ENCODE results near the gene SPOCK1.

SPOCK1 gene

GRCh38 chr5:137082951-137083350 lies 416.2 kb downstream of the SPOCK1 start:
- H3K4me3 ChIP-seq (ENCODE audit: low read depth, low read length): no peak overlapping the region
- DNase-seq (ENCODE audit: low read depth): no peak
- no peak for TF ChIP-seq MAX (IDR thresholded peaks at IDR 0.05; ENCODE audit: low read depth, low read length)
- no peak for TF ChIP-seq POLR2A (IDR thresholded peaks at IDR 0.05; ENCODE audit: extremely low read depth, insufficient read length)
- TF ChIP-seq MYC (IDR thresholded peaks at IDR 0.05; ENCODE audit: low read depth, low read length): no peak
- TF ChIP-seq CTCF (IDR thresholded peaks at IDR 0.05; ENCODE audit: low read depth, low read length): no peak

- DNase-seq (ENCODE audit: low read depth): no peak
- H3K4me3 ChIP-seq (ENCODE audit: low read depth, low read length): no peak overlapping the region
- TF ChIP-seq POLR2A (IDR thresholded peaks at IDR 0.05; ENCODE audit: extremely low read depth, insufficient read length): no peak
- no peak for TF ChIP-seq MAX (IDR thresholded peaks at IDR 0.05; ENCODE audit: low read depth, low read length)
- TF ChIP-seq CTCF (IDR thresholded peaks at IDR 0.05; ENCODE audit: low read depth, low read length): no peak
- TF ChIP-seq MYC (IDR thresholded peaks at IDR 0.05; ENCODE audit: low read depth, low read length): no peak
Measured at GRCh38 chr5:137078171-137078665, 420.9 kb downstream of the SPOCK1 start.

GRCh38 chr5:137075163-137075970 lies 423.8 kb downstream of the SPOCK1 start:
- peak; percentile 43 for DNase-seq (ENCODE audit: low read depth)
- no peak overlapping the region for H3K4me3 ChIP-seq (ENCODE audit: low read depth, low read length)
- TF ChIP-seq CTCF (IDR thresholded peaks at IDR 0.05; ENCODE audit: low read depth, low read length) (peak; percentile 73), MAX (IDR thresholded peaks at IDR 0.05; ENCODE audit: low read depth, low read length) (no peak)

GRCh38 chr5:137073189-137073588 lies 425.9 kb downstream of the SPOCK1 start:
- TF ChIP-seq CTCF (IDR thresholded peaks at IDR 0.05; ENCODE audit: low read depth, low read length) (no peak), MYC (IDR thresholded peaks at IDR 0.05; ENCODE audit: low read depth, low read length) (no peak), MAX (IDR thresholded peaks at IDR 0.05; ENCODE audit: low read depth, low read length) (no peak), POLR2A (IDR thresholded peaks at IDR 0.05; ENCODE audit: extremely low read depth, insufficient read length) (no peak)
- DNase-seq (ENCODE audit: low read depth): no peak
- H3K4me3 ChIP-seq (ENCODE audit: low read depth, low read length): no peak overlapping the region

- no peak overlapping the region for H3K4me3 ChIP-seq (ENCODE audit: low read depth, low read length)
- no peak for DNase-seq (ENCODE audit: low read depth)
- TF ChIP-seq MAX (IDR thresholded peaks at IDR 0.05; ENCODE audit: low read depth, low read length): no peak
- TF ChIP-seq CTCF (IDR thresholded peaks at IDR 0.05; ENCODE audit: low read depth, low read length): no peak
- TF ChIP-seq MYC (IDR thresholded peaks at IDR 0.05; ENCODE audit: low read depth, low read length): no peak
- TF ChIP-seq POLR2A (IDR thresholded peaks at IDR 0.05; ENCODE audit: extremely low read depth, insufficient read length): no peak
Measured at GRCh38 chr5:137072361-137073115, 426.6 kb downstream of the SPOCK1 start.
